Left lung (tissue), 10 donors: ENCODE data around the gene VAMP2. TPM values are rescaled to one million over a fixed set of nuclear protein-coding genes. Genes with fewer than 3 reads are reported as not detected.

Source experiments
- ATAC-seq: fragments of 200-7000 bp; cut with Tn5 transposase; one replicate; pipeline ENCODE4 v1.9.1; 2020; ENCODE audit warnings: moderate library complexity
- DNase-seq, 4 donors: peaks; one replicate each; pipeline ENCODE4 v3.0.0-alpha.2; 2013 to 2020
- H3K27ac ChIP-seq, 2 donors: fragments of 200-600 bp; sonication (generic) in 1 of 2; one replicate each; pipeline versions ENCODE4 v1.5.0 to v1.8.0; 2020 to 2021
- H3K27me3 ChIP-seq, 2 donors: fragments of 200-600 bp; sonication (generic) in 1 of 2; one replicate each; pipeline versions ENCODE4 v1.5.0 to v1.8.0; 2020 to 2021
- H3K36me3 ChIP-seq, 2 donors: fragments of 200-600 bp; sonication (generic) in 1 of 2; one replicate each; pipeline versions ENCODE4 v1.5.0 to v1.8.0; 2020 to 2021
- H3K4me1 ChIP-seq, 2 donors: fragments of 200-600 bp; one replicate each; pipeline ENCODE4 v1.8.0; 2021
- H3K4me3 ChIP-seq, 2 donors: fragments of 200-600 bp; sonication (generic) in 1 of 2; one replicate each; pipeline versions ENCODE4 v1.5.0 to v1.8.0; 2020 to 2021; ENCODE audit warnings: mild to moderate bottlenecking in 1 of 2
- H3K9me3 ChIP-seq, 2 donors: fragments of 200-600 bp; sonication (generic) in 1 of 2; one replicate each; pipeline versions ENCODE4 v1.5.0 to v1.8.0; 2020 to 2021
- intact Hi-C, 2 donors: fragments of 100-400 bp; cut with DNase I; formaldehyde crosslinking; loops; one replicate each; pipeline versions ENCODE4 v1.11.2 to v1.14.2; 2022
- polyA plus RNA-seq, 6 donors: library from polyadenylated mRNA; unstranded; fragments of 120-200 nt; gene quantifications; one replicate each; pipeline ENCODE4 v1.2.1, GENCODE V29; 2013; ENCODE audit not compliant: insufficient read length in 6 of 6
- total RNA-seq, 2 donors: library from RNA; stranded (reverse); fragmentation: NEBNext Ultra II Directional; extraction: Animal tissue kit (Norgen Biotek cat#: 25700); gene quantifications; one replicate each; pipeline ENCODE4 v1.2.1, GENCODE V29; 2021
- TF ChIP-seq, protein P1 (sequence below), 2 donors: fragments of 200-600 bp; sonication (generic) in 1 of 2; IDR thresholded peaks; one replicate each; pipeline versions ENCODE4 v1.5.0 to v1.8.0; 2021; ENCODE audit warnings: antibody characterized with exemption in 2 of 2
- donor health status: DM: no; HTN: yes; CAD: no.
- donor health status: DM: no; HTN: no; CAD: no.

VAMP2 gene
- total and polyA plus RNA-seq, 8 donors: 48.3 to 108 (median 99.8) TPM

DNA sequence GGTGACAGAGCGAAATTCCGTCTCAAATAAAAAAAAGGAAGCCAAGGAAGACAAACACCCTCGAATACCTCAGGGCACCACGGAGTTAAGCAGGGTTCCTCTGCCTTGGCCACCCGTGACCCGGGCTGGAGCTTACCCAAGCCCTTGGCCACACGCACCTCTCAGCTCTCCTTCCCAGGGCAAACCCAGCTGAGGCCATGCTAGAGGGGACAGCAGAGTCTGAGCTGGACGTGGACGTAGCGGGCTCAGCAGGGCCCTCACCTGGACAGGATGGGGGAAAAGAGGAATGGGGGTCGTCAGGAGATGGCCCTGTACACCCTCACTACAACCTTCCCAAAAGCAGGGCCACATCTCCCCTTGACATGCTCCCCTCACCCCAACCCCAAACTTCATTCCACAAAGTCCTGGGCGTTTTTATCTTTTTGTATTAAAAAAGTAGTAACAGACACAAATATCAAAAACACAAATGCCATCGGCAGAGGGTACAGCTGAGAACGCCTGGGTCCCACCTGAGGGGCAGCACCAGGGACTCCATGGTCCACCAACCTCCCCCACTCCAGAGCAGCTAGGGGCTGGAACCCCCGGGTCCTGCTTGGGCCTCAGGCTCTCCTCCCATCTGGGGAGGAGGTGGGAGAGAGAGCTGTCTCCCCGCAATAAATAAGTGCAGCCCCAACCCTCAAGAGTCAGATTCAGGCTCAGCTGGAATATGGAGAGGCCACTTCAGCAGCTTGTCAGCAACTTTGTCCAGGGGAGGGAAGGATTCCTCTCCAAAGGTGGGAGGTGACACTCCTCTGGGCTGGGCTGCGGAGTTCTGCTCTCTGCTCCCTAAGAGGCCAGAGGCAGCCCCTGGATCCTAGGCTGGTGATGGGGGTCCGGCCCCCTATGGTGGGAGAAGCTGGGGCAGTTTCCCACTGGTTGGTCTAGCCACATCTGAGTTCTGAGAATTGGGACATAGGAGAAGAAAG is 22.4 kb downstream of the VAMP2 start:
- Histone ChIP-seq H3K27me3 (no peaks in the 10 kb centered on the region), H3K36me3 (peaks cover 6 to 62% of the 10 kb centered on the region in 2 donors), H3K27ac (peak overlapping the region; percentile 70 to 88), H3K4me3 (no peak overlapping the region), H3K4me1 (peaks cover 6 to 29% of the 10 kb centered on the region in 2 donors), H3K9me3 (no peaks in the 10 kb centered on the region)
- TF ChIP-seq, protein P1, sequence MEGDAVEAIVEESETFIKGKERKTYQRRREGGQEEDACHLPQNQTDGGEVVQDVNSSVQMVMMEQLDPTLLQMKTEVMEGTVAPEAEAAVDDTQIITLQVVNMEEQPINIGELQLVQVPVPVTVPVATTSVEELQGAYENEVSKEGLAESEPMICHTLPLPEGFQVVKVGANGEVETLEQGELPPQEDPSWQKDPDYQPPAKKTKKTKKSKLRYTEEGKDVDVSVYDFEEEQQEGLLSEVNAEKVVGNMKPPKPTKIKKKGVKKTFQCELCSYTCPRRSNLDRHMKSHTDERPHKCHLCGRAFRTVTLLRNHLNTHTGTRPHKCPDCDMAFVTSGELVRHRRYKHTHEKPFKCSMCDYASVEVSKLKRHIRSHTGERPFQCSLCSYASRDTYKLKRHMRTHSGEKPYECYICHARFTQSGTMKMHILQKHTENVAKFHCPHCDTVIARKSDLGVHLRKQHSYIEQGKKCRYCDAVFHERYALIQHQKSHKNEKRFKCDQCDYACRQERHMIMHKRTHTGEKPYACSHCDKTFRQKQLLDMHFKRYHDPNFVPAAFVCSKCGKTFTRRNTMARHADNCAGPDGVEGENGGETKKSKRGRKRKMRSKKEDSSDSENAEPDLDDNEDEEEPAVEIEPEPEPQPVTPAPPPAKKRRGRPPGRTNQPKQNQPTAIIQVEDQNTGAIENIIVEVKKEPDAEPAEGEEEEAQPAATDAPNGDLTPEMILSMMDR (IDR thresholded peaks at IDR 0.05): no peak
- intact Hi-C loops: no loop called here
- DNase-seq (peak in 2 of 4 donors; percentile 40 to 48), ATAC-seq (no peak)

DNA sequence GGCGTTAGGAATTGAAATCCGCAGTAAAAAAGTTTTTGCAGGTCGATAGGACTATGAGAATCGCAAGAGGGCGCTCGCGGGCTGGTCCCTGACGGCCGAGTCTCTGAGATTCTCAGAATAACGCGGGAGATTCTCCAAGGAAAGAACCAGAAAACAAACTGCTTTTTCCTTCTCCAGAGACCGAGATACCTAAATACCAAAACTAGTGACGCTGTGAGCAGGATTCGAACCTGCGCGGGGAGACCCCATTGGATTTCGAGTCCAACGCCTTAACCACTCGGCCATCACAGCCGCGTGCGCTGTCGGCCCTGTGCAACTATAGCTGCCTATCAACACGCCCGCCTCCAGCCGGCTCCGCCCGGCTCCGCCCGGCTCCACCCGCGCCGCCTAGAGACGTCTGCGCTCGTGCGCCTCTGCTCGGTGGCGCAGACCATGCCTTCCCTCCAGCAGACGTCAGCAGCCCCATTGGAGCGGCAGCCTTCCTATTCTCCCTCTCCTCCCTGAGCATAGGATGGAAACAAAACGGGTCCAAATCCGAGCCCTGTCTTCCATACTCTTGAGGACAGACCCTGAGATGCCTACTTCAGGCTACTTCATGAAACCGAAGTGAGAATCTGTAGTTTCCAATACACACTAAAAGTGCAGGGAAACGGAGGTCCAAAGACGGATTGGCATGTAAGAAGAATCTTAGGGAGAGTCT is 23.9 kb downstream of the VAMP2 start:
- Histone ChIP-seq H3K9me3 (no peaks in the 10 kb centered on the region), H3K4me1 (peaks cover 6 to 29% of the 10 kb centered on the region in 2 donors), H3K27me3 (no peaks in the 10 kb centered on the region), H3K4me3 (peak overlapping the region in 1 of 2 donors; percentile 6), H3K27ac (peak overlapping the region; percentile 70 to 88), H3K36me3 (peaks cover 0 to 47% of the 10 kb centered on the region in 2 donors)
- DNase-seq (peak; percentile 96 to 98 (median 96)), ATAC-seq (peak; percentile 94)
- TF ChIP-seq, protein P1 (IDR thresholded peaks at IDR 0.05): peak; percentile 82 to 89
- intact Hi-C loops: no loop called here

DNA sequence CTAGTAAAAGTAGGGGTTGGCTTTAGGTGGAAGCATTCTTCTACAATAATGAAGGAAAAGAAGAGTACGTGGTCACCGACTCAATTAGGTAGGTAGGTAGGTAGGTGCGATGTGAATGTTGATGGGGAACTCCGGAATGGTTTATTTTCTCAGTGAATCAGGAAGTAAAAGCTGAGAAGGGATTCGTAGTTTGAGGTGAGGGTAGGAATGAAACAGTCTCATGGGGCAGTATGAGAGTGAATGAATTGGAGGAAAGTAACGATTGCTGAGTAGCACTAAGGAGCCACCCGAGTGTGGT is 24.4 kb downstream of the VAMP2 start:
- Histone ChIP-seq H3K36me3 (peaks cover 0 to 42% of the 10 kb centered on the region in 2 donors), H3K4me3 (peak overlapping the region in 1 of 2 donors; percentile 6), H3K27me3 (no peaks in the 10 kb centered on the region), H3K27ac (peak overlapping the region; percentile 70 to 88), H3K4me1 (peaks cover 6 to 29% of the 10 kb centered on the region in 2 donors), H3K9me3 (no peaks in the 10 kb centered on the region)
- intact Hi-C loops: no loop called here
- ATAC-seq (no peak), DNase-seq (no peak)
- TF ChIP-seq, protein P1 (IDR thresholded peaks at IDR 0.05): no peak

DNA sequence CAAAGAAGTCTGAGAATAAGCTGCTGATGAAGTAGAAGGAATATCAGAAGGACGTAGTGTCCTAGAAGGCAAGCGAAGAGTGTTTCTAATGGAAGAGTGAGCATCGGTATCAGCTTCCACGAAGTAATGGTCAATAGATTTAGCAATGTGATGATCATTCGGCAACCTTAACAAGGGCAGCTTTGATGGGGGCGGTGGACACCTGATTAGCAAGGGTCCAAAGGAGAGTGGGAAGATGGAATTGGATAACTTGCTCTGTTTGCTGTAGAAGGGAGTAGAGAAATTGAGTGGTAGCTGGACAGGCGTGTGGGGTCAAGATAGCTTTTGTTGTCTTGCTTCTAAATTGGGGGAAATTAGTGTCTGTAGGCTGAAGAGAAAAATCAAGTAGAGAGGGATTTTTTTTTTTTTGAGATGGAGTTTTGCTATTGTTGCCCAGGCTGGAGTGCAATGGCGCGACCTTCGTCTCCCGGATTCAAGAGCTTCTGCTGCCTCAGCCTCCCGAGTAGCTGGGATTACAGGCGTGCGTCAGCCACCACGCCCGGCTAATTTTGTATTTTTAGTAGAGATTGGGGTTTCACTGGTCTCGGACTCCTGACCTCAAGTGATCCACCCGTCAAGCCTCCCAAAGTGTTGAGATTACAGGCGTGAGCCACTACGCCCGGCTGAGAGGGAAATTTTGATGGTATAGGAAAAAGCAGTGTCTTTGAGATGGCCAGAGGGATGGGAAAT is 24.9 kb downstream of the VAMP2 start:
- Histone ChIP-seq H3K9me3 (no peaks in the 10 kb centered on the region), H3K27ac (peak overlapping the region; percentile 70 to 88), H3K4me1 (peaks cover 6 to 29% of the 10 kb centered on the region in 2 donors), H3K4me3 (peak overlapping the region in 1 of 2 donors; percentile 6), H3K36me3 (peaks cover 0 to 36% of the 10 kb centered on the region in 2 donors), H3K27me3 (no peaks in the 10 kb centered on the region)
- TF ChIP-seq, protein P1 (IDR thresholded peaks at IDR 0.05): no peak
- intact Hi-C loops: no loop called here
- DNase-seq (peak in 2 of 4 donors; percentile 33 to 47), ATAC-seq (no peak)
